Adipose tissue (tissue), 3 donors: ENCODE data around the gene CEACAM19. TPM values are rescaled to one million over a fixed set of nuclear protein-coding genes. Genes with fewer than 3 reads are reported as not detected.
"Not testable (repeated sequence)": the region's sequence is repeated elsewhere in the genome, so short reads cannot be mapped to it uniquely, and the experiment has no call there.

ENCODE experiments used
- H3K27ac ChIP-seq: one replicate; pipeline ENCODE4 v1.5.1; 2013; ENCODE audit warnings: low read depth, low read length
- WGBS, 3 donors: extraction: QIAGEN DNeasy Blood & Tissue Kit; methylation state at CpG; one replicate each; pipeline ENCODE4 v1.1.7; 2013; 5-methylcytosine and 5-hydroxymethylcytosine counted together
- polyA plus RNA-seq, 3 donors: library from polyadenylated mRNA; stranded (reverse); fragments of 200-250 nt; gene quantifications; one replicate each; pipeline ENCODE4 v1.2.3, GENCODE V29; 2013
- donor health status: healthy with polysubstance abuse.
- donor health status: Bipolar disorder and iron deficiency.
- donor health status: healthy.

Gene CEACAM19, protein sequence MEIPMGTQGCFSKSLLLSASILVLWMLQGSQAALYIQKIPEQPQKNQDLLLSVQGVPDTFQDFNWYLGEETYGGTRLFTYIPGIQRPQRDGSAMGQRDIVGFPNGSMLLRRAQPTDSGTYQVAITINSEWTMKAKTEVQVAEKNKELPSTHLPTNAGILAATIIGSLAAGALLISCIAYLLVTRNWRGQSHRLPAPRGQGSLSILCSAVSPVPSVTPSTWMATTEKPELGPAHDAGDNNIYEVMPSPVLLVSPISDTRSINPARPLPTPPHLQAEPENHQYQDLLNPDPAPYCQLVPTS
- polyA plus RNA-seq, result 1 to 10 TPM; 2.7 to 4.8 (median 3.8) TPM

DNA sequence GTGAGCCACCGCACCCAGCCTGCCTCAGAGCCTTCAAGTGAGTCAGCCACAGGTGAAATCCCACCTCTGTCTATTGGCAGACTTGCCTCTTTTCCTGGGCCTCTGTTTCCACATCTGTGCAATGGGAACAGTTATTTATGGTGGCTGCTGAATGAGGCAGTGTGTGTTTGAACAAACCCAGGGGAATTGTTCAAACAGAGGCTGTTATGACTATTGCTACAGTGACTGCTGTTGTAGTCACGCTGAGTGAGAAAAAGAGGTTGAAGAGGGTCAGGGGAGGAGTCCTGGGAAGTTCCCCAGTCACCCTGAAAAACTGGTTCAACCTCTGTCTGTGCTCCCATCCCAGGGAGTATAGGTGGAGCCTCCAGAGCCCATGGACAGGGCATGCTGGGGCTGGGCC lies at the start of gene CEACAM19:
TSS of gene CEACAM19 (plus strand) at position 83 of the 400 bp plus-strand sequence. CDS start 450 bp downstream, outside the sequence.
- 82 to 88% (median 88%) methylated on average over 2 of the region's 2 CpGs for WGBS, 3 donors
- no peak within 1 kb of the TSS for H3K27ac ChIP-seq

DNA sequence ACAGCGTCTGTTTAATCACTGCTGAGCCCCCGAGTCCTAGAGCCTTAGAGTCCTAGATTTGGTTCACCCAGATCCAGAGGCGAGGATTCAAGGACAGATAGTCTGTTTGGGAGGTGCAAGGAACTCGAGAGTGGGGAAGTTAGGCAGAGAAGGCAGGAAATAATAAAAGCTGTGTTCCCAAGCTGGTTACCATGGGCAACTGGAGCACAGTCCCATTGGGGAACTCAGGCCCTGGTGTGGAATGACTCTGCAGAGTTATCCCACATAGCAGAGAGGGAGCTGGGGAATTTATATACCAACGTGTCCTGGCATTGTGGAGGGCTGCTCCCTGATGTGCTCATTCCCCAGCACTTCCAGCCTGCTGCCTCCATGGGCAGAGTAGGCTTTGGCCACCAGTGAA lies 48.2 kb upstream of the CEACAM19 start:
- 55 to 65% (median 58%) methylated on average over 5 of the region's 5 CpGs for WGBS, 3 donors
- H3K27ac ChIP-seq, result no peak overlapping the region

DNA sequence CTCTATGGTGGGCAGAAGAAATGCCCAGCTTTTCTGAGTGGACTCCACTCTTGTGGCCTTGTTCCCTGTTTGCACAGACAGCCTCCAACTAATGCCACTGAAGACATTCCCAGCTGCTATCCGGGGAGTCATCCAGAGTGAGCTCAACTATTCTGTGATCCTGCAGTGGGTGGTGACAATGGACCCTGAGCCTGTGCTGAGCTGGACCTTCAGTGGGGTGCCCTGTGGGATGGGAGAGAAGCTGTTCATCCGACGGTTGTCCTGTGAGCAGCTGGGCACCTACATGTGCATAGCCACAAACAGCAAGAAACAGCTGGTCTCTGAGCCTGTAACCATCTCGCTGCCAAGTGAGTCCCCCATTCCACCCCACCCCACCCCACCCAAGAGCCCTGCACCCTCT lies 47.7 kb upstream of the CEACAM19 start:
- WGBS, 3 donors, result 74 to 91% (median 87%) methylated on average over 3 to 4 of the region's 4 CpGs
- no peak overlapping the region for H3K27ac ChIP-seq

DNA sequence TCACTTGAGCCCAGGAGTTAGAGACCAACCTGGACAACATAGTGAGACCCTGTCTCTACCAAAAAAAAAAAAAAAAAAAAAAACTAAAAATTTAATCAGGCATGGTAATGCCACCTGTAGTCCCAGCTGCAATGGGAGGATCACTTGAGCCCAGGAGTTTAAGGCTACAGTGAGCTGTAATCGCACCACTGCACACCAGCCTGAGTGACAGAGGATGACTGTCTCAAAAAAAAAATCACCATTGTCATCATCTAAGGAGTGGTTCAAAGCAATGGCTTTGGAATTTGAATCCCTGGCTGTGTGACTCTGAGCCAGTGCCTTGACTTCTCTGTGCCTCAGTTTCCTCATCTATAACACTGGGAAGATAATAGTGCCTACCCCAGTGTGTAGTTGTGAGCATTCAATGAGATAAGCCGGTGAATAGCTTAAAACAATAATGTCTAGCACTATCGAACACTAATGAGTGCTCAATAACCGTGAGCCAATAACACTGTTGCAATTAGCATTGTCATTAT lies 46.4 kb upstream of the CEACAM19 start:
- no peak overlapping the region for H3K27ac ChIP-seq
- WGBS, 3 donors, result 94 to 98% (median 98%) methylated on average over 4 of the region's 4 CpGs

DNA sequence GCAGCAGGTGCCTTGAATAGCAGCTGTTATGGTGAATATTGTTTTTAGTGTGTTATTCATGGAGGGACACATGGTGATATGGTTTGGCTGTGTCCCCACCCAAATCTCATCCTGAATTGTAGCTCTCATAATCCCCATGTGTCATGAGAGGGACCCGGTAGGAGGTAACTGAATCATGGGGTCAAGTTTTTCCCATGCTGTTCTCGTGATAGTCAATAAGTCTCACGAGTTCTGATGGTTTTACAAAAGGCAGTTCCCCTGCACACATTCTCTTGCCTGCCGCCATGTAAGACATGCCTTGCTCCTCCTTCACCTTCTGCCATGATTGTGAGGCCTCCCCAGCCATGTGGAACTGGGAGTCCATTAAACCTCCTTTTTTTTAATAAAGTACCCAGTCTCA lies 45.6 kb upstream of the CEACAM19 start:
- 75 to 85% (median 76%) methylated on average over 4 of the region's 4 CpGs for WGBS, 3 donors
- H3K27ac ChIP-seq, result not testable (repeated sequence)

DNA sequence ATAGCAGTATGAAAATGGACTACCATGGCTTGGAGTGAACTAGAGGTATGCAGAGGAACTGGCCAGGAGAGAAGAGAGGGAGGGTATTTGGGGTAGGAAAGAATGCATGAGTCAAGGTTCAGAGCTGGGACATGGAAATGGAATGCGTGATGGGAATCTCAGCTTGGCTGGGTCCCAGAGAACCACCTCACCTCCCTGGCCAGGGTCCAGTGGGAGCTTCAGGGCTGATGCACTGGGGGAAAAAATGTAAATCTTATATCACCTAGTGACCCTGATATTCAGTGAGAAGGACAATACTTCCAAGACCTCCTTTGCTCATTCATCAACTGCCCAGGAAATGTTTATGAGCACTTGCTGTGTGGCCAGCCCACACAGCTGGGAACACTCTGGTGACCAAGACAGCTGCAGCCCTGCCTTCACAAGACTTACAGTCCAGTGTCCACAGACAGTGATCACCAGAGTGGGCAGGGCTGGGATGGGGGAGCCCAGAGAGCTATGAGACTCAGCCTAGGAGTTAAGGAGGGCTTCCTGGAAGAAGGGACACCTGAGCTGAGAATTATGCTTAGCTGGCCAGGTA lies 45.1 kb upstream of the CEACAM19 start:
- 19 to 56% (median 40%) methylated on average over 1 of the region's 1 CpG for WGBS, 3 donors
- no peak overlapping the region for H3K27ac ChIP-seq

DNA sequence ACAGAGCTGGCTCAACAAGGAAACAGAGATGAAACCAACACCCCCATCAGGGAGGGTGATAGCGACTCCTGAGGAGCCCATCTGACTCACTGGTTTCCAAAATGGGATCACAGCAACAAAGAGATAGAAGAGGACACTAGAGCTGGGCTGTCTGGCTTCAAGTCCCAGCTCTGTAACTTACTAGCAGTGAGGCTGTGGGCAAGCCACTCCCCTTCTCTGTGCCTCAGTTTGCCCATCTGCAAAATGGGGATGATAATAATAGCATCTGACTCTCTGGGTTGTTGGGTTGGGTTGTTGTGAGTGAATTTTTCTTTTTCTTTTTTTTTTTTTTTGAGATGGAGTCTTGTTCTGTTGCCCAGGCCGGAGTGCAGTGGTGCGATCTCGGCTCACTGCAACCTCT lies 43.7 kb upstream of the CEACAM19 start:
- H3K27ac ChIP-seq, result no peak overlapping the region
- WGBS, 3 donors, result 95 to 99% (median 96%) methylated on average over 4 of the region's 4 CpGs

DNA sequence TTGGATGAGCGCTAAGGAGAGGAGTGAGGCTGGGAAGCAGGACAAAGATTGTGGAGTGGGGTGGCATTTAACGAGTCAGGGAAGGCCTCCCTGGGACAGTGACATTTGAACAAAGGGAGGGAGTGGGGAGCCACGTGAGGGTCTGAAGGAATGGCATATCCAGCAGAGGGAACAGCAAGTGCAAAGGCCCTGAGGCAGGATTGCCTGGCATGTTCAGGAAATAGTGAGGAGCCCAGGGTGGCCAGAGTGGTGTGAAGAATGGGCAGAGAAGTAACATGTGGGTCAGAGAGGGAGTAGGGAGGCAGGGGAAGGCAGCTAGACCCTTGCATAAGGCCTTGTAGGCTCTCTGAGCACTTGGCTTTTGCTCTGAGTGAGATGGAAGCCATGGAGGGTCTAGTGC lies 42.5 kb upstream of the CEACAM19 start:
- 89 to 91% (median 89%) methylated on average over 3 of the region's 3 CpGs for WGBS, 3 donors
- no peak overlapping the region for H3K27ac ChIP-seq

DNA sequence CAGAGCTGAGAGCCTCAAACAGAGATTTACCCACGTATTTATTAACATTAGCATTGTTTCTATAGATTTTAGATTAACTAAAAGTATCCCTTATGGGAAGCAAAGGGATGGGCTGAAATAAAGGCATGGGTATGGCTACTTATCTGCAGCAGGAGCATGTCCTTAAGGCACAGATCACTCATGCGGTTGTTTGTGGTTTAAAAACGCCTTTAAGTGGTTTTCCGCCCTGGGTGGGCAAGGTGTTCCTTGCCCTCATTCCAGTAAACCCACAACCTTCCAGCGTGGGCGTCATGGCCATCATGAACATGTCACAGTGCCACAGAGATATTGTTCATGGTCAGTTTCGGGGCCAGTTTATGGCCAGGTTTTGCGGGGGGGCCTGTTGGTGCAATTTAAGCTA lies 39.7 kb upstream of the CEACAM19 start:
- not testable (repeated sequence) for H3K27ac ChIP-seq
- 82 to 87% (median 83%) methylated on average over 8 of the region's 8 CpGs for WGBS, 3 donors

DNA sequence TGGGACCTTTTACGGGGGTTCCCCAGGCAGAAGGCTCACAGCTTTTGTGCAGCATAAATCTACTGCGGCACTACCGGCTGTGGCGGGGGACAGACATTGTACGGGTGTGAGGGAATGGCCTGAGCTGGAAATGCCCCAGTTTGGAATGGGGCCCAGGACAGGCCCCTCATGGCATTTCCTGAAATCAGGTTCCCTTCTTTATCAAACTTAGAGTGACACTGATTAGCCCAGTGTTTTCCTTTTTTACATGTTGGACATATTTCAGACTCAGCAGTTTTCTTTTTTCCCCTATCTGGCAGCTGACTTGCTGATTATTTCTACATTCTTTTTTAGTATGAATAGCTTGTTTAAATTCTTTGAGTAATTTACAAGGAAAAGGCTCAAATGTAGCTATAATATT lies 37.2 kb upstream of the CEACAM19 start:
- H3K27ac ChIP-seq, result not testable (repeated sequence)

DNA sequence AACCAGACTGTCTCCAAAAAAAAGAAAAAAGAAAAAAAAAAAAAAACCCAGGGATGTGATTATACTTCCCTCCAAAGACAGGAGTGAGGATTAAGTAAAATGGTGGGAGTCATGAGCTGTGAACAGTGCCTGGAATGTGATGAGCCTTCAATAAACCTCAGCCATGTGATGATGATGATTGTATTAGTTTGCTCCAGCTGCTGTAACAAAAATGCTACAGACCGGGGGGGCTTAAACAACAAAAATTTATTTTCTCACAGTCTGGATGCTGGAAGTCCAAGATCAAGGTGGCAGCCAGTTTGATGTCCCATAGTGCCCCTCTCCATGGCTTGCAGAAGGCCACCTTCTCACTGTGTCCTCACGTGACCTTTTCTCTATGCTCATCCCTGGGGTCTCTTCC lies 36.5 kb upstream of the CEACAM19 start:
- no peak overlapping the region for H3K27ac ChIP-seq
- 96 to 98% (median 98%) methylated on average over 2 of the region's 2 CpGs for WGBS, 3 donors

More for the DNA sequence above, 37.2 kb upstream of the CEACAM19 start:
- 0 to 22% (median 18%) methylated on average over 5 of the region's 5 CpGs for WGBS, 3 donors

DNA sequence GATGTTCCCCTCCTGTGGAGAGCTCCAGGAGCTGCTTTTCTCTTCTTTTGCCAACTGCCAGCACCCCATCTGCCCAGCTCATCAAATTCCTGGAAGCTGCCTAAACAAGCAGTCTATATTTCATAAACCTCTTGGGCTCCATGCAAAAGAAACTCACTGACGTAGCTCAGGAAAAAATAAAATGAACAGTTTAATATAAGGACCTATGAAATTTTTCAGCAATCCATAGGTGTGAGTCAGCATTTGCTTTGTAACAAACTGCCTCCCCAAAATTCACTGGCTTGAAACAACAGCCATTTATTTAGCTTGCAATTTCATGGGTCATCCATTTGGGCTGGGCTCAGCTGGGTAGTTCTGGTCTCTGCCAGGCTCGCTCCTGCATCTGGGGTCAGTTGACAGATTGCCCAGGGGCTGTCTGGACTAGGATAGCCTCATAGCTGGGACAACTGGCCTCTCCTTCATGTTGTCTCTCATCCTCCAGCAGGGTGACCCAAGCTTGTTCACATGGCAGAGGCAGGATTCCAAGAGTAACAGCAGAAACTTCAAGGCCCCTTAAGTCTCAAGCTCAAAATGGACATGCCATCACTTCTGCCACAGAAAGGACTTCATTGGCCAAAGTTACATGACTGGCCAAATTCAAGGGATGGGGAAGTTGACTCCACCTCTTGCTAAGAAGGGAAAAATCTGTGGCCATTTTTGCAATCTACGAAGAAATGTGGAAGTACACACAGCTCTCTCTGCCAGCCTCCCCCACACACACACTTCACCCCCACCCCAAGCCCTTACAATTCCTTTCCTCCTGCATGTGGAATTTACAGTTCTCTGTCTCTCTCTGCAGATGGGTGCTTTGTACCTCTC lies 35.5 kb upstream of the CEACAM19 start:
- no peak overlapping the region for H3K27ac ChIP-seq
- 56 to 80% (median 59%) methylated on average over 3 of the region's 3 CpGs for WGBS, 3 donors

DNA sequence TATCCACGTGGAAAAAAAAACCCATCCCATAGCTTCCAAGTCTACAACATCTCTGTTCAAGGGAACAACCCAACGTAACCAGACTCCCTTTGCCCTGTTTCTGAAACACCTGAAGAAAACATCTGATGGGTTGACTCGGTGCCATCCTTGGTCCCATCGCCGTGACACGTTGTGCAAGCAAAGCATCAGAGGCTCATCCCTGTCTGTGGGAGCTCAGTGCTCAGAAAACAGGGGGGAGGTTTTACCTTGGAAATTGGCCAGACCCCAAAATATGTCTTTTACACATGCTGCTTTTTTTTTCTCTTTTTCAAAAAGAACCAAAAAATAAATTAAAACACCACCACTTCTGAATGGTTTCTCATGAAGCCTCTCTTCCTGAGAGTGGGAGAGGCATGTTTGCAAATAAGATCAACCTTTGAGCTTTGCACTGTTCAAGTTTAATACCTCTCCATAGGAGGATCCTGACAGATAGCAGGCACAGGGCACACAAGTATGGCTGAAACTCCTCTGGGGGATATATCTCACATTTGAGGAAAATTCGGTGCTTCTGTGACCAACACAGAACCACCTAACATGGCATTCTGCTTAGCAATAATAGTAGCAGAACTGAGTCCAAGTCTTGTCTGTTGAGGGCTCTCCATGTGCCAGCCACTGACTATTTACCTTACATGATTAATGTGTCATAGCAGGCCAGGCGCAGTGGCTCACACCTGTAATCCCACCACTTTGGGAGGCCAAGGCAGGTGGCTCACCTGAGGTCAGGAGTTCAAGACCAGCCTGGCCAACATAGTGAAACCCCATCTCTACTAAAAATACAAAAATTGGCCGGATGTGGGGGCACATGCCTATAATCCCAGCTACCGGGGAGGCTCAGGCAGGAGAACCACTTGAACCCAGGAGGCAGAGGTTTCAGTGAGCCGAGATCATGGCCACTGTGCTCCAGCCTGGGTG lies 34.6 kb upstream of the CEACAM19 start:
- H3K27ac ChIP-seq, result no peak overlapping the region
- WGBS, 3 donors, result 57 to 83% (median 72%) methylated on average over 11 of the region's 11 CpGs

DNA sequence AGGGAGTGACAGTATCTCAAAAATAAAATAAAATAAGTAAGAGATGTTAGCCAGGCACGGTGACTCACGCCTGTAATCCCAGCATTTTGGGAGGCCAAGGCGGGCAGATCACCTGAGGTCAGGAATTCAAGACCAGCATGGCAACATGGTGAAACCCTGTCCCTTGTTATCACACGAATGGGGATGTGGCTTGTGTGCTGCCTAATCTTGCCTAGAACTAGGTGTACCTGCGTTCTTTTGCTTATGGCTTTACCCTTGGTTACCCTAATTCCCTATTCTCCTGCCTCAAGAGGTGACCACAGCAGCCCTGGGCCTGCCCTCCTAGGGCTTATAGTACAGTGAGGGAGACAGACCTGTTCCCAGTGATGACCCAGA lies 33.9 kb upstream of the CEACAM19 start:
- 87 to 97% (median 91%) methylated on average over 5 of the region's 5 CpGs for WGBS, 3 donors
- H3K27ac ChIP-seq, result no peak overlapping the region

DNA sequence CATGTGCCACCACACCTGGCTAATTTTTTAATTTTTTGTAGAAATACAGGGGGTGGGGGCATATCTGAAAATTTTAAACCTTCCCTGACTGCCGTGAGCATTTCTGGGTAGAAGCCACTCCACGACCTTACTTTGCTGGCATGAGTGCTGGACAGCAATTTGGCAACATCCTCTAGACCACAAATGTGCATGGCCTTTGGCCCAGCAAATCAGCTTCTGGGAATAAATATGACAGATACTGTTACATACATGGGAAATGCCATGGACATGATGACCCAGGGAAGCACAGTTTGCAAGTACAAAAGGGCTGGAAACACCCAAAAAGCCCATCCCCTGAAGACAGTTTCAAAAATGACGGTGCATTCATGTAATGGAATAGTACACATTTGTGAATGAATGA lies 30.8 kb upstream of the CEACAM19 start:
- WGBS, 3 donors, result 60 to 70% (median 62%) methylated on average over 3 of the region's 3 CpGs
- H3K27ac ChIP-seq, result no peak overlapping the region

DNA sequence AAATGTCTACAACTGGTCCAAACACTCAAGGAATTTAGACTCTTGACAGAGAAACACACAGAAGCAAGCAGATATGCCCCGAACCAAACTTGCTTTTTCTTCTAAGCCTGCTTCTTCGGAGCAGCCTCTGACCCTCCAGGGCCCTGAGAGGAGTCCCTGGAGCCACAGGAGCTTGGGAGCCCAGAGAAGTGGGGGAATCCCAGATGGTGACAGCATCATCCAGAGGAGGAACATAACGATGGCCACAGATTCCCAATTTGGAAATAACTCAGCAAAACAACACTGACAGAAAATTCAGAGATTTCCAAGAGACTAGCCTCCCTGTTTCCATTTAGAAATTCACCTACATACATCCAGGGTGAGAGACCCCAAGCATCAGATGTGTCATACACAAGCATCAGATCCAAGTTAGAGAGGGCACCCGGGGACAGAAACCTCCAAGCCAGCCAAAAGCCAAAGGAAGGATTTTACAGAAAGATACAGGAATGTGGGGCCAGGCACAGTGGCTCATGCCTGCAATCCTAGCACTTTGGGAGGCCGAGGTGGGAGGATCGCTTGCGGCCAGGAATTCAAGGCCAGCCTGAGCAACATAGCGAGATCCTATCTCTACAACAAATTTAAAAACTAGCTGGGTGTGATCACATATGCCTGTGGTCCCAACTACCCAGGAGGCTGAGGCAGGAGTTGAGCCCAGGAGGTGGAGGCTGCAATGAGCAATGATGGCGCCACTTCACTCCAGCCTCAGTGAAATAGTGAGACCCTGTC lies 29.6 kb upstream of the CEACAM19 start:
- WGBS, 3 donors, result 92 to 93% (median 93%) methylated on average over 9 of the region's 9 CpGs
- H3K27ac ChIP-seq, result no peak overlapping the region

DNA sequence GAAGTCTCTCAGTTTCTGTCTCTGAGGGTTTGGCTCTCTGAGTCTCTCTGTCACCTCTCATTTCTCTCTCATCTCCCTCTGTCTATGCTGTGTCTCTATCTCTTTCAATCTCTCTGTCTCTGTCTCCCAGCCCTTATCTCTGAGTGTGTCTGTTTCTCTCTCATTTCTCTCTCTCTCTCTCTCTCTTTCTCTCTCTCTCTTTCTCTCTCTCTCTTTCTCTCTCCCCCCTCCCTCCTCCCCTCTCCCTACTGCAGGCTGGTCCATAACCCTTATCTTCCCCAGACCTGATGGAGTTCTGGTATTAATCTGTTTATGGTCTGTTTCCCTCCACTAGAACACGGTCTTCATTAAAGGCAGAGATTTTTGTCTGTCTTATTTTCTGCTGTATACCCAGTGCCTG lies 28.9 kb upstream of the CEACAM19 start:
- H3K27ac ChIP-seq, result no peak overlapping the region
- 45 to 61% (median 50%) methylated on average over 1 of the region's 1 CpG for WGBS, 3 donors
